ENCODE results near the gene APLP2.
A peak's percentile ranks its signal among the peaks of the same experiment; 100 is the strongest.
"Not testable (repeated sequence)": the region's sequence is repeated elsewhere in the genome, so short reads cannot be mapped to it uniquely, and the experiment has no call there.

The APLP2 gene

DNA sequence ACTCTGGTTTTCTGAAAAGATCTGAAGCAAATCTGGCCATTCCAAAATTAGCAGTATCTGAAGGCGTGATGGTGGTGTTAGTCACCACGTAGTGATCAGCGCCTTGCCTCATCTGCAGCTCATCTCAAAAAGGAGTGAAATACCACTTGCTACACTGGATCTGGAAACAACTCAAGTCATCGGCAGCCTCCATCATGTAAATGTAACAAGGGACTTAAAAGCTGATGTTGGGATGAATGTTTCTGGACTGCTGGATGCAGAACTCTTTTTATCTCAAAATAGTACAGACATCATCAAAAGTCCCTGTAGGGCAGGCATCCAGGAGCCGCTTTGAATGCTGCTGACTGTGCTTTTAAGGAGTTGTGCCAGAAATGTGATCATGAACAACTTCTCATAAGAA, 14.1 kb upstream of the APLP2 start:
- no peak for DNase-seq (ENCODE audit: low read depth)

DNA sequence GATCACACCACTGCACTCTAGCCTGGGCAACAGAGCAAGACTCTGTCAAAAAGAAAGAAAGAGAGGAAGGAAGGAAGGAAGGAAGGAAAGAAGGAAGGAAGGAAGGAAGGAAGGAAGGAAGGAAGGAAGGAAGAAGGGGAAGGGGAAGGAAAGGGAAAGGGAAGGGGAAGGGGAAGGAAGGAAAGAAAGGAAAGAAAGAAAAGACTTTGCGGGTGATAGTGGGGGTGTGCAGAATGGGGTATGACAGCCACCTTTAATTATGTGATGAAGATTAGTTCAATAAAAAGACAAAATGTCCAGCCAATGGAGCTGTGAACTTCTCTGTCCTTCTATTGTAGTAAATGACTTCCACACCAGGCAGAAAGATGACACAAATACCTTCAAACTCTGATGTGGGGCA, 8.7 kb upstream of the APLP2 start:
- DNase-seq (ENCODE audit: low read depth) = no peak

DNA sequence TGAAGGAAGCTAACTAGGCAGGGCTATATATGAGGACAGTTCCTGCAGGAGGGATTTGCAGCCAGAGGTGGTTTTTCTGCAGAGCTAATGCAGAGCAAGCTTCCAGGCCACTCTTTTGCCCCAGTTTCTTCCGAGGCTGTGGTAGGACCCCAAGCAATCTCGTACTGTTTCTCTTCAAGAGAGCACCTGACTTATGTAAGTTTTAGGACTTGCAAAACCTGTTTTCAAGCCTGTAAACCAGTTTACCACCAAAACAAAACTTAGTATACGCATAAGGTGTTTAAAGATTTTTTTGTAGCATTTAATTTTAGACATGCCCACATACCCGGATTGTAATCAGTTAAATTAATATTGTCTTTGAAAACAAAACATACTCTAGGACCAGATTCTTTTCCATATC, 7.7 kb upstream of the APLP2 start:
- no peak for DNase-seq (ENCODE audit: low read depth)

DNA sequence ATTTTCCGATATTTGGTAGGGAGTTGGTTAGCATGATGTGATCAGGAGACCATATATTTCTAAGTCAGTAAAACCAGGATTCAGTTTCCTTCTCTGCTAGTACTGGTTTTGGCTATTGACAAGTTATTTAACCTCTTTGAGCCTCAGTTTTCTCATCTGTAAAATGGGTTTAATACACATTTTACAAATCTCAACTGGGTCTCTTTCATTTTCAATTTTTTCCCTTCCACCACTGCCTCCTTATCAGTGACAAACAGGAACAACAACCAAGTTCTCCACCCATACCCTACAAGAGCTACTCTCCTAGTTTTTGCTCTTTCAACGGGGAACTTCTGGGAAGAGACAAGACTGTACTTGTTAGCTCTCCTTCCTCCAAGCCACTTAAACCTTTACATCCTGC, 6.2 kb upstream of the APLP2 start:
- no peak for DNase-seq (ENCODE audit: low read depth)

DNA sequence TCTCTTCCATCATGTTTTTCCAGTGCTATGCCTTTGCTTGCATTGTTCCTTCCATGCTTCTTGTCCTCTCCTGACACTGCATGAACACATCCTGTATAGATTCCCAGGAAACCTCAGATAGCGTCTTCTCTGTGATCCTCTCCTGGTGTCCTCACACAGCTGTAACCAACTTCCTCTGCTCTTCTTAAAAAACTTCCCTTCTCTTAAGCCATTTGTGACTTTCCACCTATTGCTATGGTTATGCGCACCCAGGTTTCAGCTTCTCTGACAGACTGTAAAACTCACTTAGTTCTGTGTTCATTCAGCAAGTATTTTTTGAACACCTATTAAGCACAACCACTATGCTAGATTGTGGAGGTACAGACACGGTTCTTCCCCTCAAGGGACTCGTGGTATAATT, 5.1 kb upstream of the APLP2 start:
- no peak for DNase-seq (ENCODE audit: low read depth)

DNA sequence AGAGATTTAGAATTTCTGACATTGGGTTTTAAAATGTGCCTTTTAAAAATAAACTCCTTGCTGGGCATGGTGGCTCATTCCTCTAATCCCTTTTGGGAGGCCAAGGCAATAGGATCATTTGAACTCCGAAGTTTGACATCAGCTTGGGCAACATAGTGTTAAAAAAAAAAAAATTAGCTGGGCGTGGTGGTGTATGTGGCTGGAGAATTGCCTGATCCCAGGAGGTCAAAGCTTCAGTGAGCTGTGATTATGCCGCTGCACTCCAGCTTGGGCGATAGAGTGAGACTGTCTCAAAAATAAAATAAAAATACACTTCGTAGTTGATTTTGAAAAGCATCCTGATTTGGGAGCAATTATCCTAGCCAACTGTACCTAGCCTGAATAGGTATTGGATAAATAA, 3.4 kb upstream of the APLP2 start:
- no peak for DNase-seq (ENCODE audit: low read depth)

DNA sequence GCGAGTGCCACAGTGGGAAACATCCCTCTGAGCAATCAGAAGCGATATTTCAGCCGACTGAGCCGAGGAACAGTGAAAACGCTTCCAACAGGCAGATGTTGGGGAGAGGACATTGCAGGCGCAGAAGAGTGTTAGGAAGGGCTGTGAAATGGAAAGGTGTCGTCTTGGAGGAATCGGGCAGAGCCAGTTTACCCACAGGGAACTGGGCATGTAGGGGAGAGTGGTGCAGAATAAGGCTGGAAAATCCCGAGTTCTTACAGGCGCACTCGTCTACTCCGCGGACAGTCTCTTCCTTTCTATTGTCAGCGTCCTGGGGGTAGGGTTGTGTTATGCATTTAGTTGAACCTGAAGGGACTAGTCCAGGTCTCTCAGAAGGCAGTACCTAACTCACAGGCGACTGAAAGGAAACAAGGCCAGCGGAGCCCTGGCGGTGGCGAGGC, 1.1 kb upstream of the APLP2 start:
- DNase-seq (ENCODE audit: low read depth) = no peak

DNA sequence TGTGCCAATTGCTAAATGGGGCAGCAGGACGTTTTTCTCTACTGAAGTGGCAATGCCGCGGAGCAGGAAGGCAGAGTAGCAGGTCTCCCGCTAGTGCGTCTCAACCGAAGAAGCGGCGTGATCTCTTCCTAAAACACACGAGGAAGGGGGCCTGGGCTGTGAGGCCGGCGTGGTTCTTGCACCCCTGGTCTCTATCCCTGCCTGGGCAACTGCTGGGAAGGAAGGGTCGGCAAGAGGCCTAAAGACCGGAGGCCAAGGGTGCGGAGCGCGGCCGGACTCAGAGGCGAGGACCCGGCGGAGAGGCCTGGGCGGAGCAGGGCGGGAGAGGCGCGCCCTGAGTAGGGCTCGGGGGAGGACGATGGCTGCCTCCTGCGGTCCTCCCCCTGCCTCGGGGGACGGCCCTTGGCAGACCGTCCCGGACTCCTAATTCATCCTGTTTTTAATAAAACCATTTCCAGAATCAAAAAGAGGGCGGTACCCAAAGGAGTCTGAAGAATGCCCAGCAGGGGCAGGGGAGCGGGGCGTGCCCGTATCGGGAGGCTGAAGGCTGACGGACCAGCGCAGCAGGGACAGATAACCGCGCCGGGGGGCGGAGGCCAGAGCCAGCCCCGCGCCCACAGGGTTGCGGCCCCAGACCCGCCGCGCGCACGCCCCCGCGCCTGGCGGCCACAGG, 572 bp upstream of the APLP2 start:
- no peak for DNase-seq (ENCODE audit: low read depth)

DNA sequence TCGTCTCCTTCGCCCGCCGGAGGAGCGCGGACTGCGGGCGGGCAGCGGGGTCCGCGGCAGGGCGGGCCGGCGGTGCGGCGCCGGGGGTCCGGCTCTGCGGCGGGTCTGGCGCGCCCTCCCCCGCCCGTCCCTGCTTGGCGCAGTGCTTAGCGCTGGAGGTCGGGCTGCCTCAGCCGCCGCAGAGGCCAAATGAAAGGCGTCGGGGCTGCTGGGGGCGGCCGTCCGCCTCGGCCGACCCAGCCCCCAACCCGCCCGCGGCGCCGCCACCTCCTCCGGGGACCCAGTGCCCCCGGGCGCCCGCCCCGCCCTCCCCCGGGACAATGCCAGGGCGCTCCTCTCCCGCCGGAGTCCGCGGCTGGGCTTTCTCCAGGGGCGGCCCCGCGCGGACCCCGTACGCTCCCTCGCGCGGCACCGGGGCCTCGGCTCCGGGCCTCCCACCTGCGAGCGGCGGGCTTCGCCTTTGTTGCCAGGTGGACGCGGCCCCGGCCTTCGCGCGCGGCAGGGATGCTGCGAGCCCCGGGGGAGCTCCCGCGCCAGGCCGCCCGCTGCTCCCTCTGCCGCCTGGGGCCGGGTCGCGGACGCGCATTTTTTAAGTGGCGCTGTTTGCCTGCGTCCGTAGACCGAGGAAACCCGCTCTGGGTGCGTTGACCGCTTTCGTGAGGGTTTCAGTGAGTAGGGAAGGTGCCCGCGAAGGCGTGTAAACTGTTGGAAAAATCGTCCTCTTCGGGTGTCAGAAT, 583 bp downstream of the APLP2 start:
- peak; percentile 25 for DNase-seq (ENCODE audit: low read depth)

DNA sequence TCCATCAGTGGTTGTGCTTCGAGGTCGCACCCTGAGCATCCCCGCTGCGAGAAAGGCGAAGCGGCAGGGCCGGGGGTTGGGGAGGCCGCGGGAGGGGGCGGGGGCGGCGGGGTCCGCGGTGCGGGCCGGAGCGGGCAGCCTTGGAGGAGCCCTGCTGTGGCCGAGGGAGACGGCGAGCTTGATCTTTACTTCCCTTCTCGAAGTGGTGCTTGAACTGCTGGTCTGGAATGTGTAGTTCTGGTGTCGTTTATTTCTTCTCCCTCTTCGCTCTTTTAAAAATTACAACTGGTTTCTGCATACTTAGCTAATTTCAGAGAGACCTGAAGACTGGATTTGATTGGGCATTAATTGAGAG, 1.1 kb downstream of the APLP2 start:
- DNase-seq (ENCODE audit: low read depth) = no peak

DNA sequence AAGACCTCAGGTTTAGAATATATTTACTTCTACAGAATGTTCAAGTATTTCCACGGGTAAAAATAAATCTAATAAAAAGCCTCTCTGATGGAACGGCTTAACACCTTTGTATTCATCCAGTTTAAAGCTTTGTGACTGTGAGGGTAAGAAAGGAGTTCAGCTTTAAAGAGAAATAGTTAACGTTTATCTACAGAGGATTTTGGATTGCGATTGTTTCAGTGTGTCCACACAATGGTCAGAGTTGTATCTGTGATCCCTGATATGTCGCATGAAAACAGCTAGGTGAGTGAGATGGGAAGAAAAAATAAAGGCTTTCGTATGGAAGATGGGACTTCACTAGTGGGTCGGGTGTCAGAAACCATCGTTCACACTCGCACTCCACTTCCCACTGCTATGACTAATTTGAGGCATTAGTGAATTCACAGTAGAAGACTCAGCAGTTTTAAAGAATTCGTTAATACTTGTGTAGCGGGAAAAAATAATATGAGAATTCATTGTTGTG, 1.6 kb downstream of the APLP2 start:
- no peak for DNase-seq (ENCODE audit: low read depth)

DNA sequence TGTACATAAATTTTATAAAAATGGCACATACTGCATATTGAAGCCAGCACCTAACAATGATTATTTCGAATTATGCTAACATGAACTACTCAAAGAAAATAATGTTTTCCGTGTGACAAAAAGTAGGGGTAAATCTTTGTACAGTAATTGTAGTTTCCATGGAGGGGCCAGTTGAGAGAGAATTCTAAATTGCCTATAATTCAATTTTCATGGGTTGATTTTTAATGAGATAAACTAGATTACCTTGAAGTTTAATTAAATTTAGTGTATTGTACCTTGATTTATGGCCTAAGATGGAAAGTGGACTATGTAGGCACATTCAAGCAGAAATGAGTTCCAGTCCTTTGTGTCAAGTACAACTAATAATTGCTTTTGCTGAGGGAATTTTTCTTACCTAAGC, 5.0 kb downstream of the APLP2 start:
- no peak for DNase-seq (ENCODE audit: low read depth)

DNA sequence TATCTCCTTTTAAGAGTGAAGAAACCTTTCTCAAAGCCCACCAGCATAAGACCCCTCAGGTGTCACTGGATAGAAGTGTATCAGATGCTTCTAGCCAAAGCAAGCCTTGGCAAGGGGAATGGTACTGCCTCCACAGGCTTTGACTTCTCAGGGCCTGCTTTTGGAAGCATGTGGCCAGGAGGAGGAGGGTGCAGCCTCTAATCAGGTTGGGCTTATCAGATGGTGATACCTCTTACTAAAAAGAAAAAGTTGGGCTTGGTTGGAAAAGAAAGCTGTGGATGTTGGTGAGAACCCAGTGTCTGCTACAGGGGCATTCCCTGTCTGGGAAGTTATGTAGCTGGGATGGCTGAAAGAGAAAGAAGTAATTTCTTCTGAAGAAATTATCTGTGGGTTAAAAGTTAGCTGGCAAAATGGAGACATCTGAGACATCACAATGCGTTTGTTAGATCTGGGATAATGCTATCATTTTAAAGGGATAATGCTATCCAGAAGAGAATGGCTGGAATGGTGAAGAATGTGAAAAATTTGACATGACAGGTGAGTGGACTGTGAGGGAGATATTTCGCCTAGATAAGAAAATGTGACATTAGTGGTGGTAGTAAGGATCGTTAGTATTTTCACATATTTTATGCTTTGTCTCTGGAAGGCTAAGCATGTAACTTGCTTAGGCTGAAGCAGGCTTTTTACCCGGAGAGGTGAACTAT, 7.2 kb downstream of the APLP2 start:
- no peak for DNase-seq (ENCODE audit: low read depth)

DNA sequence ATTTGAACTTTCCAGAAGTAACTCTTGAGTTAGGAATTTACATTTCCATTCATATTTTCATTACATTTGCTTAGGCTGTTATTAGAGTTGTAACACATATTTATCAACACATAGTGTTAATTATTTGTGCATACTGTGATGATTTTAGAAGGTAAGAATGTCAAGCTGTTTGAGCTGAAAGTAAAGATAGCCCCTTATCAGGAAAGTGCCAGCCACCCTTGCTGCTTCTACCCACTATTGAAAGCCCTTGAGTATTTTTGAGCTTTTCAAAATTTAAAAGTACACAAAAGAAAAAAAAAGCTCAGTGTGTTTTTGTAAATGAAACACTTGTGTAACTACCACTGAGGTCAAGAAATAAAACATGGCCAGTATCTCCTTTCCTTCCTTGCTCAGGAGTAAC, 8.0 kb downstream of the APLP2 start:
- no peak for DNase-seq (ENCODE audit: low read depth)

DNA sequence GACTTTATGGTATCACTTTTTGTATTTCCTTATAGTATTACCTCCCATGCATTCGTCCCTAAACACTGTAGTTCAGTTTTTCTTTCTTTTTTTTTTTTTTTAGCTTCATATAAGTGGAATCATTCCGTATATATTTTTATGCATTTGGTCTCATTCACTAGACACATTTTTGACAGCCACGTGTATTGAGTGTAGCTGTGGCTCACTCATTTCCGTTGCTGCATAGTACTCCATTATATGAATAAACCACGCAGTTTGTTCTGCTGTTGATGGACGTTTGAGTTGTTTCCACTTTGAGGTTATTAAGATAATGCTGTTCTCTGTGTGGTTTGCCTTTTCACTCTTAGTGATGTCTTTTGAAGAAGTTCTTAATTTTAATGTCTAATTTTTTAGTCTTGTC, 8.4 kb downstream of the APLP2 start:
- no peak for DNase-seq (ENCODE audit: low read depth)

DNA sequence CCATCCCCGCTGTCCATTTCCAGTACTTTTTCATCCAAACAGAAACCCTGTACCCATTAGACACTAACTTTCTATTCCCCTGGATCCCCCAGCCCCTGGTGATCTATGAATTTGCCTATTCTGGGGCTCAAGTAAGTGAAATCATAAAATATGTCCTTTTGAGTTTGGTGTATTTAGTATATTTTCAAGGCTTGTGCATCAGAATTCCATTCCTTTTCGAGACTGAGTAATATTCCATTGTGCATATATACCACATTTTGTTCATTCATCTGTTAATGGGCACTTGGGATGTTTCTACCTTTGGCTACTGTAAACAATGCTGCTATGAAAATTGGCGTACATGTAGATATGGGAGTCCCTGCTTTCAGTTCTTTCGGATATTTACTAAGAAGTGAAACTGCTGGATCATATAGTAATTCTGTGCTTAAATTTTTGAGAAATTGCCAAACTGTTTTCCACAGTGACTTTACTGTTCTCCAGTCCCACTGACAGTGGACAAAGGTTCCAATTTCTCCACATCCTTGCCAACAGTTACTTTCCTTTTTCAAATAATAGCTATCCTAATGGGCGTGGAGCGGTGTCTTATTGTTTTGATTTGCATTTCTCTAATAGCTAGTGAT, 16.1 kb downstream of the APLP2 start:
- DNase-seq (ENCODE audit: low read depth) = no peak

DNA sequence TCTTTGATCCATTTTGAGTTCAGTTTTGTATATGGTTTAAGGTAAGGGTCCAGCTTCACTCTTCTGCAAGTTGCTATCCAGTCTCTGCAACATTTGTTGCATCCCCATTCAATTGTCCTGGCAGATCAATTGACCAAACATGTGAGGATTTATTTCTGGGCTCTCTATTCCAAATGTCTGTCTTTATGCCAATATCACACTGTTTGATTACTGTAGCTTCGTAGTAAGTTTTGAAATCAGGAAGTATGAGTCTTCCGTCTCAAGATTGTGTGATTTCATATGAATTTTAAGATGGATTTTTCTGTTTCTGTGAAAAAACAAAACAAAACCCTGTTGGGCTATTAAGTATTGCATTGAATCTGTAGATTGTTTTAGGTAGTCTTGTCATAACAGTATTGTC, 17.0 kb downstream of the APLP2 start:
- DNase-seq (ENCODE audit: low read depth) = no peak

DNA sequence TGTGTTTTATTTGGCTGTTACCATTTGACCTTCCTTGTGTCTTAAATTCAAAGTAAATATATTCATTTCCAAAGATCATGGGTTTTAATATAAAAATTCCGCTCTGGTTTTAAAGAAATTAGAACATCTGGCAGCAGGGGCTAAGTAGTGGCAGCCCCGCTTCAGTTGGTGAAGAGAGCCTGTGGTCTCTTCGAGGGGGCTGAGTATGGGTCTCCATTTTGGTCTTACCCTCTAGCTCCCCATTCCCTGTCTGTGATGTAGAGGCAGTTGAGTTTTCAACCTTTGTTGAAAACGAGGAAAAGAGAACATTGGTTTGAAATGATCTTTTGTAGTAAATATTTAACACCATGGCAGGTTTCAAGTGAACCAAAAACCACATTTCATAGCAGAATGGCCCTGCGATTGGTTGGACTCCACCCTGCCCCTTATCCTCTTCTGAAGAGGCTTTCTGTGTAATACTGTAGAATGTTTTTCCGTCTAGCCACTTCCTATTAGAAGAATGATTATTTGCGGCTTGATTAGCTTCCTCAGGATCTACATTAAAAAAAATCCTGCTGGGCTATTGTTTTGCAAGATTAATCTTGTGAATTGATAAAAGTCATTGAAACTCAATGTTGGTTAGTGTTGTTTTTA, 17.7 kb downstream of the APLP2 start:
- DNase-seq (ENCODE audit: low read depth) = no peak

DNA sequence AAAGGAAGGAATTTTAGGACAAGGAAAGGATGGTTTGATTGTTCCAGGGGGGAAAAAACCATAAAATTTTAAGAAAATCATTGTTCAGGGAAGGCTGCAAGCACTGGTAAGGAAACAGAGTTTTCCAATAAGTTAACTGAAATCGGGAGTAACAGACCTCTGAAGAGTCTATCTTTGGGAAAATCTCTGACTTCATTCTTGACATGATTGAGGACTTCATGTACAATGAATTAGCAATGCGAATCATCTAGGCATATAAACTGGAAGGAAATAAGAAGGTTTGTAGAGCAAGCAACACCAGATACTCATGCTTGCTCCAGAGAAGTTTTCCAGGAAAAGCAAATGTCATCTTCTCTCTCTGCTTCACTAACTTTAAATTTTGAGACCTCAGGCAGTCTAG, 18.5 kb downstream of the APLP2 start:
- DNase-seq (ENCODE audit: low read depth) = no peak

DNA sequence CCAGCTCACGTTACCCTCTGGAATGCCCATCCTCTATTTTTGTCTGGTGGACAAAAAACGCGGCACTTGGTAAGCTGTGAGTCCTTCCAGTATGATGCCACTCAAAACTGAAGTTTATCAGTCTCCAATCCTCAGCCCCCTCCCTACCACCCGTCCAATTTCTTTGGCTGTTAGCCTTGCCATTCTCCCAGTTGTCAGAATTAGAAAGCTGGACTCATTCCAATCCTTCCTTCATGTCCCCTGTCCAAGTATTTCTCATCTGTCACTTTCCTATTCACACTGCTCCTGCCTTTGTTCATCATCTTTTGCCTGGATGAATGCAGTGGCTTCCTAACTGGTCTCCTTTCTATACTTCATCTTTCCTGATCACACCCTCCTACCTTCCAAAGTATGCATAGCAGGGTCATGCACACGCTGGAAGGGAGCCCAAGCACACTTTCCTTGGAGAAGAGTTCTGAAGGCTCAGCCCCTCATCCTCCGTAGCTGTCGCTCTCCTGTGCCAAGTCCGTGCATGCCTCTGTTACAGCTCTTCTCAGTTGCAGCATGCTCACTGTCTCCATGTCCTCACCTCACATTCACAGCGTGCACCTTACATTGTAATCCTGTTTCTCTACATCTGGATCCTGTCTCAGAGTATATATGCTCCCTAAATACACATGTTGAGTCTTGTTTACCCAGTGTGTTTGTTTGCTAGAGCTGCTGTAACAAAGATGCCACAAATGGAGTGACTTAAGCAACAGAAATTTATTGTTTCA, 19.4 kb downstream of the APLP2 start:
- DNase-seq (ENCODE audit: low read depth) = no peak

DNA sequence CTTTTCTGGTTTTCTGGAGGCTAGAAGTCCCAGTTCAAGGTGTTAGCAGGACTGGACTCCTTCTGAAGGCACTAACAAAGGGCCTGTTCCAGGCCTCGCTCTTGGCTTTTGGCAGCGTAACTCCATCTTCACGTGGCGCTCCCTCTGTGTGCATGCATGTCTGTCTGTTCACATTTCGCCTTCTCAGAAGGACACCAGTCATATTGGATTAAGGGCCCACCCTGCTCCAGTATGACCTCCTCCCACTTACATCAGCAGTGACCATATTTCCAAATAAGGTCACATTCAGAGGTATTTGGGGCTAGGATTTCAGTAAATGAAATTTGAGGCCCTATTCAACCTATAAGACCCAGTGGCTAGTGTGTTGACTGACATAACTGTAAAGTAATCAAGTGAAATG, 20.0 kb downstream of the APLP2 start:
- no peak for DNase-seq (ENCODE audit: low read depth)

DNA sequence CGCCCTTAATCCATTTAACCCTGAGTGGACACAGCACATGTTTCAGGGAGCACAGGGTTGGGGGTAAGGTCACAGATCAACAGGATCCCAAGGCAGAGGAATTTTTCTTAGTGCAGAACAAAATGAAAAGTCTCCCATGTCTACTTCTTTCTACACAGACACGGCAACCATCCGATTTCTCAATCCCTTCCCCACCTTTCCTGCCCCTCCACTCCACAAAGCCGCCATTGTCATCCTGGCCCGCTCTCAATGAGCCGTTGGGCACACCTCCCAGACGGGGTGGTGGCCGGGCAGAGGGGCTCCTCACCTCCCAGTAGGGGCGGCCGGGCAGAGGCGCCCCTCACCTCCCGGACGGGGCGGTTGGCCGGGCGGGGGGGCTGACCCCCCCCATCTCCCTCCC, 20.8 kb downstream of the APLP2 start:
- DNase-seq (ENCODE audit: low read depth) = not testable (repeated sequence)

All from stimulated activated CD8-positive, alpha-beta memory T cell treated with anti-CD3 and anti-CD28 coated beads, Interleukin-12 subunit alpha, Interleukin-12 subunit beta, amount 100 ng/mL, for 4 hours (primary cell).